HepG2 (cell line): ENCODE results near the gene NTN5. TPM values are rescaled to one million over a fixed set of nuclear protein-coding genes. Genes with fewer than 3 reads are reported as not detected.

Source experiments
- DNMT1 ChIP-seq: sonication (generic); formaldehyde crosslinking; IDR thresholded peaks from 2 replicates; pipeline ENCODE4 v1.5.1; 2020; ENCODE audit warnings: mild to moderate bottlenecking, missing genetic modification reagents
- HNRNPLL ChIP-seq: fragments of 200-400 bp; formaldehyde crosslinking; IDR thresholded peaks from 2 replicates; pipeline ENCODE4 v1.6.1; 2017; ENCODE audit warnings: mild to moderate bottlenecking, low read depth, low read length; ENCODE audit not compliant: poor library complexity, severe bottlenecking
- ISL2 ChIP-seq: sonication (generic); formaldehyde crosslinking; IDR thresholded peaks from 2 replicates; pipeline ENCODE4 v1.5.0; 2020; ENCODE audit warnings: missing genetic modification reagents
- STAT5B ChIP-seq: sonication (generic); formaldehyde crosslinking; IDR thresholded peaks from 2 replicates; pipeline ENCODE4 v1.4.0; 2020; ENCODE audit warnings: missing genetic modification reagents
- U2AF2 ChIP-seq: fragments of 200-400 bp; formaldehyde crosslinking; IDR thresholded peaks from 2 replicates; pipeline ENCODE4 v1.6.1; 2017; ENCODE audit warnings: low read depth, mild to moderate bottlenecking, low read length
- polyA plus RNA-seq, 8 experiments: library from polyadenylated mRNA; depleted of rRNA in 3 of 8; stranded (reverse) in 7 of 8; unstranded in 1 of 8; fragments of >200 nt; fragmentation: Illumina TruSeq in 4 of 8; extraction: Trizol in 4 of 8; gene quantifications; 2 replicates each; pipeline versions ENCODE4 v1.2.1 to v1.2.3, GENCODE V29; 2011 to 2016; ENCODE audit warnings: low read depth in 4 of 8, missing spikeins in 1 of 8, mixed read lengths in 1 of 8; ENCODE audit not compliant: insufficient read depth in 1 of 8
- total RNA-seq, 5 experiments: library from RNA; depleted of rRNA; stranded (reverse); fragments of >200 nt; fragmentation: Illumina TruSeq; extraction: Trizol; gene quantifications; 2 replicates each; pipeline ENCODE4 v1.2.3, GENCODE V29; 2016; ENCODE audit warnings: low read depth in 1 of 5
- TF ChIP-seq, protein P1 (sequence below): sonication (generic); formaldehyde crosslinking; IDR thresholded peaks from 2 replicates; pipeline ENCODE4 v1.8.1; 2022; ENCODE audit warnings: low read depth, mild to moderate bottlenecking, missing genetic modification reagents
- TF ChIP-seq, protein P2 (sequence below): sonication (generic); formaldehyde crosslinking; IDR thresholded peaks from one replicate; pipeline ENCODE4 v1.5.1; 2020; ENCODE audit warnings: mild to moderate bottlenecking, missing genetic modification reagents; ENCODE audit errors: not compliant biosample characterization
- TF ChIP-seq, protein P3 (sequence below): sonication (generic); formaldehyde crosslinking; IDR thresholded peaks from 2 replicates; pipeline ENCODE4 v1.4.0; 2020; ENCODE audit warnings: missing genetic modification reagents
- TF ChIP-seq, protein P4 (sequence below): sonication (generic); formaldehyde crosslinking; IDR thresholded peaks from 2 replicates; pipeline ENCODE4 v1.4.0; 2020; ENCODE audit warnings: mild to moderate bottlenecking, missing genetic modification reagents
- TF ChIP-seq, protein P5 (sequence below): sonication (generic); formaldehyde crosslinking; IDR thresholded peaks from 2 replicates; pipeline ENCODE4 v1.4.0; 2020; ENCODE audit warnings: mild to moderate bottlenecking, missing genetic modification reagents

NTN5 gene
- total and polyA plus RNA-seq, 2 of the 13 experiments (the other 11 are each of a cell fraction or from before 2014, with no cell fraction given): 0.05 TPM; not detected in 1

DNA sequence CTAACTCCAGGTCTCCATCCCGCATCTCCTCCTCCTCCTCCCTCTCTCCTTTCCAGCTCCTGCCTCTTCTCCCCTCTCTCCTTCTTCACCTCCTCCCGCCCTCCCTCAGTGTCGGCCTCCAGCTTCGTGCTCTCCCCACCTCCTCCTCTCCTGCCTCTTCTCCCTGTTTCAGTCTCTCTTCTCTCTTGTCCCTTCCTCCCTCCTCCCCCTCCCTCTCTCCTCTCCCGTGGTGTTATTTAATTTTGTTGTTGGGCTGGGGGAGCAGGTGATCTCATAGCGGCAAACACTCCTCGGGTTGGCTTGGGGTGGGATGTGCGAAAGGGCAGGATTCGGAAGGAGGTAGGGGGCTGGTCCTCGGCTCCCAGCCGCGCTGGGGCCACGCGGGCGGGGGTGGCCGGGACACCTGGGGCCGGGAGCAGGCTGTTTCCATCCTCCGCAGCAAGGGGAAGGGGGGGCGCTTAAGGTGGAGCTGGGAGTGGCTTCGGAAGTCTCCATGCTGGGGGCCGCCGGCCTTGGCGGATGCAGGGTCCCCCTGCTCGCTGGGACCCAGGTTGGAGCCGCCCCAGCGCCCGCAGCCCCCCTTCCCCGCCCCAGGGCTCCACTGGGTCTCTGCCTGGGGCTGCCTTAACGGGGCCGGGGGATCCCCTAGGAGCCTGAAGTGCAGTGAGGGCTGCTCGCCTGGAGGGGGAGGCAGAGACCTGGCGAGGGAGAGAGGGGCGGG lies 26.7 kb downstream of the NTN5 start, which contains the start of gene CA11 (continued):
- TF ChIP-seq, protein P1, sequence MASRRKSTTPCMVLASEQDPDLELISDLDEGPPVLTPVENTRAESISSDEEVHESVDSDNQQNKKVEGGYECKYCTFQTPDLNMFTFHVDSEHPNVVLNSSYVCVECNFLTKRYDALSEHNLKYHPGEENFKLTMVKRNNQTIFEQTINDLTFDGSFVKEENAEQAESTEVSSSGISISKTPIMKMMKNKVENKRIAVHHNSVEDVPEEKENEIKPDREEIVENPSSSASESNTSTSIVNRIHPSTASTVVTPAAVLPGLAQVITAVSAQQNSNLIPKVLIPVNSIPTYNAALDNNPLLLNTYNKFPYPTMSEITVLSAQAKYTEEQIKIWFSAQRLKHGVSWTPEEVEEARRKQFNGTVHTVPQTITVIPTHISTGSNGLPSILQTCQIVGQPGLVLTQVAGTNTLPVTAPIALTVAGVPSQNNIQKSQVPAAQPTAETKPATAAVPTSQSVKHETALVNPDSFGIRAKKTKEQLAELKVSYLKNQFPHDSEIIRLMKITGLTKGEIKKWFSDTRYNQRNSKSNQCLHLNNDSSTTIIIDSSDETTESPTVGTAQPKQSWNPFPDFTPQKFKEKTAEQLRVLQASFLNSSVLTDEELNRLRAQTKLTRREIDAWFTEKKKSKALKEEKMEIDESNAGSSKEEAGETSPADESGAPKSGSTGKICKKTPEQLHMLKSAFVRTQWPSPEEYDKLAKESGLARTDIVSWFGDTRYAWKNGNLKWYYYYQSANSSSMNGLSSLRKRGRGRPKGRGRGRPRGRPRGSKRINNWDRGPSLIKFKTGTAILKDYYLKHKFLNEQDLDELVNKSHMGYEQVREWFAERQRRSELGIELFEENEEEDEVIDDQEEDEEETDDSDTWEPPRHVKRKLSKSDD: no peak
- no peak for TF ChIP-seq STAT5B (CRISPR knock-in tag)
- TF ChIP-seq ISL2 (CRISPR knock-in tag): no peak
- TF ChIP-seq, protein P2, sequence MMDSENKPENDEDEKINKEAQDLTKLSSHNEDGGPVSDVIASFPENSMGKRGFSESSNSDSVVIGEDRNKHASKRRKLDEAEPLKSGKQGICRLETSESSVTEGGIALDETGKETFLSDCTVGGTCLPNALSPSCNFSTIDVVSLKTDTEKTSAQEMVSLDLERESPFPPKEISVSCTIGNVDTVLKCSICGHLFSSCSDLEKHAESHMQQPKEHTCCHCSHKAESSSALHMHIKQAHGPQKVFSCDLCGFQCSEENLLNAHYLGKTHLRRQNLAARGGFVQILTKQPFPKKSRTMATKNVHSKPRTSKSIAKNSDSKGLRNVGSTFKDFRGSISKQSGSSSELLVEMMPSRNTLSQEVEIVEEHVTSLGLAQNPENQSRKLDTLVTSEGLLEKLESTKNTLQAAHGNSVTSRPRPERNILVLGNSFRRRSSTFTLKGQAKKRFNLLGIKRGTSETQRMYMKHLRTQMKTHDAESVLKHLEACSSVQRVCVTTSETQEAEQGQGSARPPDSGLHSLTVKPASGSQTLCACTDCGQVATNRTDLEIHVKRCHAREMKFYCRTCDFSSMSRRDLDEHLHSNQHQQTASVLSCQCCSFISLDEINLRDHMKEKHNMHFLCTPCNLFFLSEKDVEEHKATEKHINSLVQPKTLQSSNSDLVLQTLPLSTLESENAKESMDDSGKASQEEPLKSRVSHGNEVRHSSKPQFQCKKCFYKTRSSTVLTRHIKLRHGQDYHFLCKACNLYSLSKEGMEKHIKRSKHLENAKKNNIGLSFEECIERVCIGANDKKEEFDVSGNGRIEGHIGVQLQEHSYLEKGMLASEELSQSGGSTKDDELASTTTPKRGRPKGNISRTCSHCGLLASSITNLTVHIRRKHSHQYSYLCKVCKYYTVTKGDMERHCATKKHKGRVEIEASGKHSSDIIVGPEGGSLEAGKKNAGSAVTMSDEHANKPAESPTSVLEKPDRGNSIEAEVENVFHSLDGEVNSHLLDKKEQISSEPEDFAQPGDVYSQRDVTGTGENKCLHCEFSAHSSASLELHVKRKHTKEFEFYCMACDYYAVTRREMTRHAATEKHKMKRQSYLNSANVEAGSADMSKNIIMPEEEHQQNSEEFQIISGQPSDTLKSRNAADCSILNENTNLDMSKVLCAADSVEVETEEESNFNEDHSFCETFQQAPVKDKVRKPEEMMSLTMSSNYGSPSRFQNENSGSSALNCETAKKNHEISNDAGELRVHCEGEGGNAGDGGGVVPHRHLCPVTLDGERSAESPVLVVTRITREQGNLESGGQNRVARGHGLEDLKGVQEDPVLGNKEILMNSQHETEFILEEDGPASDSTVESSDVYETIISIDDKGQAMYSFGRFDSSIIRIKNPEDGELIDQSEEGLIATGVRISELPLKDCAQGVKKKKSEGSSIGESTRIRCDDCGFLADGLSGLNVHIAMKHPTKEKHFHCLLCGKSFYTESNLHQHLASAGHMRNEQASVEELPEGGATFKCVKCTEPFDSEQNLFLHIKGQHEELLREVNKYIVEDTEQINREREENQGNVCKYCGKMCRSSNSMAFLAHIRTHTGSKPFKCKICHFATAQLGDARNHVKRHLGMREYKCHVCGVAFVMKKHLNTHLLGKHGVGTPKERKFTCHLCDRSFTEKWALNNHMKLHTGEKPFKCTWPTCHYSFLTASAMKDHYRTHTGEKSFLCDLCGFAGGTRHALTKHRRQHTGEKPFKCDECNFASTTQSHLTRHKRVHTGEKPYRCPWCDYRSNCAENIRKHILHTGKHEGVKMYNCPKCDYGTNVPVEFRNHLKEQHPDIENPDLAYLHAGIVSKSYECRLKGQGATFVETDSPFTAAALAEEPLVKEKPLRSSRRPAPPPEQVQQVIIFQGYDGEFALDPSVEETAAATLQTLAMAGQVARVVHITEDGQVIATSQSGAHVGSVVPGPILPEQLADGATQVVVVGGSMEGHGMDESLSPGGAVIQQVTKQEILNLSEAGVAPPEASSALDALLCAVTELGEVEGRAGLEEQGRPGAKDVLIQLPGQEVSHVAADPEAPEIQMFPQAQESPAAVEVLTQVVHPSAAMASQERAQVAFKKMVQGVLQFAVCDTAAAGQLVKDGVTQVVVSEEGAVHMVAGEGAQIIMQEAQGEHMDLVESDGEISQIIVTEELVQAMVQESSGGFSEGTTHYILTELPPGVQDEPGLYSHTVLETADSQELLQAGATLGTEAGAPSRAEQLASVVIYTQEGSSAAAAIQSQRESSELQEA: no peak
- no peak for TF ChIP-seq DNMT1 (CRISPR knock-in tag)
- peak; percentile 96 for TF ChIP-seq U2AF2
- TF ChIP-seq, protein P3, sequence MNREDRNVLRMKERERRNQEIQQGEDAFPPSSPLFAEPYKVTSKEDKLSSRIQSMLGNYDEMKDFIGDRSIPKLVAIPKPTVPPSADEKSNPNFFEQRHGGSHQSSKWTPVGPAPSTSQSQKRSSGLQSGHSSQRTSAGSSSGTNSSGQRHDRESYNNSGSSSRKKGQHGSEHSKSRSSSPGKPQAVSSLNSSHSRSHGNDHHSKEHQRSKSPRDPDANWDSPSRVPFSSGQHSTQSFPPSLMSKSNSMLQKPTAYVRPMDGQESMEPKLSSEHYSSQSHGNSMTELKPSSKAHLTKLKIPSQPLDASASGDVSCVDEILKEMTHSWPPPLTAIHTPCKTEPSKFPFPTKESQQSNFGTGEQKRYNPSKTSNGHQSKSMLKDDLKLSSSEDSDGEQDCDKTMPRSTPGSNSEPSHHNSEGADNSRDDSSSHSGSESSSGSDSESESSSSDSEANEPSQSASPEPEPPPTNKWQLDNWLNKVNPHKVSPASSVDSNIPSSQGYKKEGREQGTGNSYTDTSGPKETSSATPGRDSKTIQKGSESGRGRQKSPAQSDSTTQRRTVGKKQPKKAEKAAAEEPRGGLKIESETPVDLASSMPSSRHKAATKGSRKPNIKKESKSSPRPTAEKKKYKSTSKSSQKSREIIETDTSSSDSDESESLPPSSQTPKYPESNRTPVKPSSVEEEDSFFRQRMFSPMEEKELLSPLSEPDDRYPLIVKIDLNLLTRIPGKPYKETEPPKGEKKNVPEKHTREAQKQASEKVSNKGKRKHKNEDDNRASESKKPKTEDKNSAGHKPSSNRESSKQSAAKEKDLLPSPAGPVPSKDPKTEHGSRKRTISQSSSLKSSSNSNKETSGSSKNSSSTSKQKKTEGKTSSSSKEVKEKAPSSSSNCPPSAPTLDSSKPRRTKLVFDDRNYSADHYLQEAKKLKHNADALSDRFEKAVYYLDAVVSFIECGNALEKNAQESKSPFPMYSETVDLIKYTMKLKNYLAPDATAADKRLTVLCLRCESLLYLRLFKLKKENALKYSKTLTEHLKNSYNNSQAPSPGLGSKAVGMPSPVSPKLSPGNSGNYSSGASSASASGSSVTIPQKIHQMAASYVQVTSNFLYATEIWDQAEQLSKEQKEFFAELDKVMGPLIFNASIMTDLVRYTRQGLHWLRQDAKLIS (CRISPR knock-in tag): no peak
- TF ChIP-seq HNRNPLL: peak; percentile 46
- TF ChIP-seq, protein P4, sequence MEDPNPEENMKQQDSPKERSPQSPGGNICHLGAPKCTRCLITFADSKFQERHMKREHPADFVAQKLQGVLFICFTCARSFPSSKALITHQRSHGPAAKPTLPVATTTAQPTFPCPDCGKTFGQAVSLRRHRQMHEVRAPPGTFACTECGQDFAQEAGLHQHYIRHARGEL: 0 out of 2 replicates have a peak, but pooled peaks have one; percentile 33
- TF ChIP-seq, protein P5, sequence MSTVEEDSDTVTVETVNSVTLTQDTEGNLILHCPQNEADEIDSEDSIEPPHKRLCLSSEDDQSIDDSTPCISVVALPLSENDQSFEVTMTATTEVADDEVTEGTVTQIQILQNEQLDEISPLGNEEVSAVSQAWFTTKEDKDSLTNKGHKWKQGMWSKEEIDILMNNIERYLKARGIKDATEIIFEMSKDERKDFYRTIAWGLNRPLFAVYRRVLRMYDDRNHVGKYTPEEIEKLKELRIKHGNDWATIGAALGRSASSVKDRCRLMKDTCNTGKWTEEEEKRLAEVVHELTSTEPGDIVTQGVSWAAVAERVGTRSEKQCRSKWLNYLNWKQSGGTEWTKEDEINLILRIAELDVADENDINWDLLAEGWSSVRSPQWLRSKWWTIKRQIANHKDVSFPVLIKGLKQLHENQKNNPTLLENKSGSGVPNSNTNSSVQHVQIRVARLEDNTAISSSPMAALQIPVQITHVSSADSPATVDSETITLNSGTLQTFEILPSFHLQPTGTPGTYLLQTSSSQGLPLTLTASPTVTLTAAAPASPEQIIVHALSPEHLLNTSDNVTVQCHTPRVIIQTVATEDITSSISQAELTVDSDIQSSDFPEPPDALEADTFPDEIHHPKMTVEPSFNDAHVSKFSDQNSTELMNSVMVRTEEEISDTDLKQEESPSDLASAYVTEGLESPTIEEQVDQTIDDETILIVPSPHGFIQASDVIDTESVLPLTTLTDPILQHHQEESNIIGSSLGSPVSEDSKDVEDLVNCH (CRISPR knock-in tag): no peak
